Measurements from ENCODE around the gene EFS.
"Not testable (repeated sequence)": the region's sequence is repeated elsewhere in the genome, so short reads cannot be mapped to it uniquely, and the experiment has no call there.

Gene EFS

GRCh38 chr14:23326491-23327332 is 38.3 kb downstream of the EFS start:
- DNase-seq (ENCODE audit: low read depth in 2 of 2), result no peak

DNA sequence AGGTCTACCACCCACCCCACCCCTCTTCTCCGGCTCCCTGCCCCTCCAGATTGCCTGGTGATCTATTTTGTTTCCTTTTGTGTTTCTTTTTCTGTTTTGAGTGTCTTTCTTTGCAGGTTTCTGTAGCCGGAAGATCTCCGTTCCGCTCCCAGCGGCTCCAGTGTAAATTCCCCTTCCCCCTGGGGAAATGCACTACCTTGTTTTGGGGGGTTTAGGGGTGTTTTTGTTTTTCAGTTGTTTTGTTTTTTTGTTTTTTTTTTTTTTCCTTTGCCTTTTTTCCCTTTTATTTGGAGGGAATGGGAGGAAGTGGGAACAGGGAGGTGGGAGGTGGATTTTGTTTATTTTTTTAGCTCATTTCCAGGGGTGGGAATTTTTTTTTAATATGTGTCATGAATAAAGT is 39.2 kb downstream of the EFS start:
- not testable (repeated sequence) for DNase-seq (ENCODE audit: low read depth in 2 of 2)

DNA sequence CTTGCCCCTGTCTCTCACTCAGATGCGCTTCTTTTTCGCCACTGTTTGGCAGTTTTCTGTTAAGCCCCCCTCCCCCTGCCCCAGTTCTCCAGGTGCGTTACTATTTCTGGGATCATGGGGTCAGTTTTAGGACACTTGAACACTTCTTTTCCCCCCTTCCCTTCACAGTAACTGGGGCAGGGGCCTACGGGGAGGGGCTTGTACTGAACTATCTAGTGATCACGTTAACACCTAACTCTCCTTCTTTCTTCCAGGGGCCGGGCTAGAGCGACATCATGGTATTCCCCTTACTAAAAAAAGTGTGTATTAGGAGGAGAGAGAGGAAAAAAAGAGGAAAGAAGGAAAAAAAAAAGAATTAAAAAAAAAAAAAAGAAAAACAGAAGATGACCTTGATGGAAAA is 40.0 kb downstream of the EFS start:
- no peak for DNase-seq (ENCODE audit: low read depth in 2 of 2)

- DNase-seq (ENCODE audit: low read depth in 2 of 2), result no peak
These were observed 40.5 kb downstream of the EFS start for GRCh38 chr14:23324455-23324846.

DNA sequence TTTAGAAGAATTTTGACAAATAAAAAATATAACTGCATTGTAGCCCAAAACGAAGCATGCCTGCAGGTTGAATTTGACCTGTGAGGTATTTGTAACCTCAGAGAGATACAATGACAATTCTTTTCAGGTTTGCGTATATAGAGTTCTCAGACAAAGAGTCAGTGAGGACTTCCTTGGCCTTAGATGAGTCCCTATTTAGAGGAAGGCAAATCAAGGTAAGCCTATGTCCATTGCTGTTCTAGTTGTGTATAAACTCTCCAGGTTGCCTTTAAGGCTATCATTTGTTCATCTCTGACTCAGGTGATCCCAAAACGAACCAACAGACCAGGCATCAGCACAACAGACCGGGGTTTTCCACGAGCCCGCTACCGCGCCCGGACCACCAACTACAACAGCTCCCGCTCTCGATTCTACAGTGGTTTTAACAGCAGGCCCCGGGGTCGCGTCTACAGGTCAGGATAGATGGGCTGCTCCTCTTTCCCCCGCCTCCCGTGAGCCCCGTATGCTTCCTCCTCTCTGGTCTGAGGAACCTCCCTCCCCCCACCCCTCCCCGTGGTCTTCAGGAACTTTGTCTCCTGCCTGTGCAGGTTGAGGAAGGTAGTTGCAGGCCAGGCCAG is 41.0 kb downstream of the EFS start:
- no peak for DNase-seq (ENCODE audit: low read depth in 2 of 2)

DNA sequence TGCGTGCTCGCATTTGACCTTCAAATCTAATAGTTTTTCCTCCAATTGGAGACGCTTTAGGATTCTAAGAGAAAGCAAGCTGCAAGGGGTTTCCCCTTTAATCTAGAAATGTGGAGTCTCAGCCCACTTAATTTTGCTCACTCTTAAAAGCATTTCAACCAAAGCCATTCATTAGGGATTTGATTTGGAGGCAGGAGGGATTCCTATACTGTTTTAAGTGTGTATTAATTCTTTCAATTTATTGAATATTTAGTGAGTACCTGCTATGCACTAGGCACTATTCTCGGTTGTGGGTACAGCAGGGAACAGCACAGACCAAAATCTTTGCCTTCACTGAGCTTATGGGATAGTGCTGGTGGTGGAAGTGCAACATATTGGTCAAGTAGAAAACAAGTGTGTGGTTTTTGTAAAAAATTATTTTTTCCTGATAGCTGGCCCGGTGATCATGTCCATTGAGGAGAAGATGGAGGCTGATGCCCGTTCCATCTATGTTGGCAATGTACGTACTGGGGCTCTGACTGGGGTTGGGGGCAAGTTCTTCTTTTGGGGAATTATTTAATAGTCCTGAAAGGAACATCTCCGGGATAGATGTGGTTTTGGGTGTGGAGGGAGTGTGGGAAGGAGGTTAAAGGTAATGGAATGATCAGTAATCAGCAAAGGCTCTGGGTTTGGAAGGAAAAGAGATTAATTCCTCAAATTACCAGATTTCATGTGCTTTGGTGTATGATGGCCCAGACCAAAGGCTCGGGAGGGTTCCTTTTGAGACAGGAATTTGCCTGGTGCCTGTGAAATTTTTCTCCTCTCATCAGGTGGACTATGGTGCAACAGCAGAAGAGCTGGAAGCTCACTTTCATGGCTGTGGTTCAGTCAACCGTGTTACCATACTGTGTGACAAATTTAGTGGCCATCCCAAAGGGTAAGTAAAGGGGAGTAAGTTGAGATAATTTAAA is 42.1 kb downstream of the EFS start:
- DNase-seq (ENCODE audit: low read depth in 2 of 2), result no peak

DNA sequence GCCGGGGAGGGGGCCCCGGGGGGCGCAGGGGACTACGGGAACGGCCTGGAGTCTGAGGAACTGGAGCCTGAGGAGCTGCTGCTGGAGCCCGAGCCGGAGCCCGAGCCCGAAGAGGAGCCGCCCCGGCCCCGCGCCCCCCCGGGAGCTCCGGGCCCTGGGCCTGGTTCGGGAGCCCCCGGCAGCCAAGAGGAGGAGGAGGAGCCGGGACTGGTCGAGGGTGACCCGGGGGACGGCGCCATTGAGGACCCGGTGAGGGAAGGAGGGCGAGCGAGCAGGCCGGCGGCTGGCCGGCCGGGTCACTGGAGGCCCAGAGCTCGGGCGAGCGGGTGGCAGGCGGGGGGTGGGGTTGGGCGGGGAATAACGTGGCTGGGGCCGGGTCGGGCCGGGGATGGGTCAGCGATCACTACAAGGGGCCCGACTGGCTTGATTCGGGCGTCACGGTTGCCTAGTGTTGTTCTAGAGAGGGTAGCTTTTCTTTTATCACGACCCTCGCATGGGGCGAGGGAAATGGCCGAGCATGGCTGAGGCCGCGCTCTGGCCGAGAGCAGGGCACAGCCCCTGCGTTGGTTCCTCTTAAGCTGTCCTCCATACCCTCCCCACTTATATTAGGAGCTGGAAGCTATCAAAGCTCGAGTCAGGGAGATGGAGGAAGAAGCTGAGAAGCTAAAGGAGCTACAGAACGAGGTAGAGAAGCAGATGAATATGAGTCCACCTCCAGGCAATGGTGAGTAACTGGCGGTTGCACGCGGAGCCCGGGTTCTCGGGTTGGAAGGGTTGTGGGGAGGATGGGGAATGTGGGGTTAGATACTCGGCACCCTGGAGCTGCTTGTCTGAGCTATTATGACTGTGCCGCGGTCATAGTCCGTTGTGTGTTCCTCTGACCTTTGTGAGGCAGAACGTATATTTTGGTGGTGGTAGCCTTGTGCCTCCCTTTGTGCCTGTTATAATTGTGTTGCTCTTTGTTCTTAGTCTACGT is 43.1 kb downstream of the EFS start:
- DNase-seq (ENCODE audit: low read depth in 2 of 2), result peak; percentile 18 to 34

DNA sequence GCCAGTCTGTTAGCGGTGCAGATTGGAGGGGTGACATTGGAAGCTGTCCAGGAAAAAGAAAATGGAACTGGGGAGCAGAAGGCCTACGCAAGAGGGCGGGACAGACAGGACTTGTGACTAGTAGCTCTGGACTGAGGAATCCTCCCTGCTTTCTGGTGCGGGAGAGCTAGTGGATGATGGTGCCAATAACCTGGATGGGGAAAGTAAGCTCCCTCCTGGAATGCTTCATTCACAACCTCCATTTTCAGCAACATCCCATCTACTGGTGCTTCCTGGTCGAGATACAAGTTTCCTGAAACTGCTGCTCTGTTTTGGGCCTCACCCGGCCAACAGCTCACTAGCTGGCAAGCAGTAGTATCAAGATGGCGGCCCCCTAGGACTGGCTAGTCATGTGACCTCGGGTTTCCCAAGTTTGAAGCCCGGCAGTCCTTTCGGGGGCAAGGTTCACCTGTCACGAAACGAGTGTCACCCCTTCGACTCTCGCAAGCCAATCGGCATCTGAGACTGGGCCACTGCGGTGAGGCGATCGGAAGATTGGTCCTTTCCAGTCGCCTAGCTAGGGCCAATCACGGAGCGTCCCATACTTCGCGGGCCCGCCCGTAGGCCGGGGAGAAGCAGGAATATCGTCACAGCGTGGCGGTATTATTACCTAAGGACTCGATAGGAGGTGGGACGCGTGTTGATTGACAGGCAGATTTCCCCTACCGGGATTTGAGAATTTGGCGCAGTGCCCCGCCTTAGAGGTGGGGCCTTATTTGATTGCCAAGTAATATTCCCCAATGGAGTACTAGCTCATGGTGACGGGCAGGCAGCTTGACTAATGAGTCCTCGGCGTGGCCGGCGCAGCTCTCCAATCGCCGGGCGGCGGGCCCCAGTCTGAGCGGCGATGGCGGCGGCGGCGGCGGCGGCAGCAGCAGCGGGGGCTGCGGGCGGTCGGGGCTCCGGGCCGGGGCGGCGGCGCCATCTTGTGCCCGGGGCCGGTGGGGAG is 44.1 kb downstream of the EFS start, which contains the start of gene PABPN1:
PABPN1 (plus strand) TSS at position 874 of the 988 bp plus-strand sequence; CDS start at position 887, 13 bp downstream.
- DNase-seq (ENCODE audit: low read depth in 2 of 2), result peak; percentile 94 to 97

GRCh38 chr14:23319746-23320583 is 45.0 kb downstream of the EFS start:
- no peak for DNase-seq (ENCODE audit: low read depth in 2 of 2)

DNA sequence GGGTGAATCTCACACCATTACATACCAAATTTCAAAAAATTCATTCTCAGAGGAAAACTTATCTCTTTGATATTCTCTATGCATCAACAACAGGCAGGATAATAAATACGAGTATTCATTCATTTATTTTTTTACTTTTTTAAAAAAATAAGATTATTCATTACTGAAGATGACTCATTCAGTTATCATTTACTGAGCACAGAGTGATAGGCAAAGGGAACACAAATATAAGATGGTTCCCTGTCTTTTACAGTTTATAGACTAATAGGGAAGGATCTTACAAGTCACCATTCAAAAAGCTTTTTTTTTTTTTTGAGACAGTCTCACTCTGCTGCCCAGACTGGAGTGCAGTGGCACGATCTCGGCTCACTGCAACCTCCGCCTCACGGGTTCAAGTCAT is 48.7 kb downstream of the EFS start:
- no peak for DNase-seq (ENCODE audit: low read depth in 2 of 2)

DNA sequence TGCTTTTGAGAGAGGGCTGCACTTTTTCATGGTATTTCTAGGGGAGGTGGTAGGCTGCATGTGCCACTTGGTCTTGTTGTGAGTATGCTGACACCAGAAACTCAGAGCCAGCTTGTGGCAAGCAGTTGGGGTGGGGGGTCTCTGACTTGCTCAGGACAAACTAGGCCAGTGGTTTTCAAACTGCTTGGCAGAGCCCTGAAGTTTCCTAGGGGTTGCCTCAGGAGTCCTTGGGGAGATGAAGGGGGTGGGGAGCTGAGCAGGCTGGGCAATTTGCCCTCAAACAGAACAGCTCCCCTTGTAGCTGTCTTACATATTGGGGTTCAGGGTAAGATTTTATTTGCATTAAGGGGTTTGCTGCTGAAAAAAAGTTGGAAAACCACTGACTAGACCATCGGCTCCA is 54.4 kb downstream of the EFS start:
- no peak for DNase-seq (ENCODE audit: low read depth in 2 of 2)

- no peak for DNase-seq (ENCODE audit: low read depth in 2 of 2)
These were observed 56.1 kb downstream of the EFS start for GRCh38 chr14:23308721-23309445.

- no peak for DNase-seq (ENCODE audit: low read depth in 2 of 2)
These were observed 57.0 kb downstream of the EFS start for GRCh38 chr14:23307687-23308644.

DNA sequence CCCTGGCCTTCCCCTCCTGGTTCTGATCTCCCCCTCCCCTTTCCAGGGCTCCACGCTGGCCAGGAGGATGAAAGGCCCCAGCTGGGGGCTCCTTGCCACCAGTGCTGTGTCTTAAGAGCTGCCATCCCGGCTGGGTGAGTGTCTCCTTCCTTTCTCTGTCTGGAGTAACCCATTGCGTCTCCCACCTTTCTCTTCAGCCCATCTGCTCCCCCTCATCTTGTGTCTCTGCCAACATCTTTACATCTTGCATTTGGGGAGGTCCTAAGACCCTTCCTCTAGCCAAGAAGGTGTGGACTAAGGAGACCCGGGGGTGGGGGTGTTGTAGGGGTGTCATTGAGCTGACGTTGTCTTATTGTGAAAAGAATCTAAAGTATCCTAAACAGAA is 57.8 kb downstream of the EFS start:
- DNase-seq (ENCODE audit: low read depth in 2 of 2), result no peak

GRCh38 chr14:23306412-23307145 is 58.4 kb downstream of the EFS start, which contains the start of gene BCL2L2:
TSS of gene BCL2L2 (plus strand) at chr14:23306833. CDS start at chr14:23307768, 935 bp downstream.
- DNase-seq (ENCODE audit: low read depth in 2 of 2), result no peak
